T-helper 2 cell treated with Interferon-gamma antibody and Interleukin-4, amounts not matched to agents 5 μg/mL and 100 μg/mL, for 36 hours (primary cell): ENCODE data around the gene AFF4.

Source experiments
- DNase-seq: peaks from one replicate; pipeline ENCODE4 v3.0.0; 2021; ENCODE audit warnings: low spot score
- H3K27ac Mint-ChIP-seq: one replicate; pipeline ENCODE4 v1.8.0; 2021; ENCODE audit warnings: mild to moderate bottlenecking, mixed read lengths
- H3K27me3 Mint-ChIP-seq: one replicate; pipeline ENCODE4 v1.8.0; 2021; ENCODE audit warnings: low read depth, mixed read lengths
- H3K36me3 Mint-ChIP-seq: one replicate; pipeline ENCODE4 v1.8.0; 2021; ENCODE audit warnings: low read depth, mixed read lengths
- H3K4me1 Mint-ChIP-seq: one replicate; pipeline ENCODE4 v1.8.0; 2021; ENCODE audit warnings: low read depth, mixed read lengths
- H3K4me3 Mint-ChIP-seq: one replicate; pipeline ENCODE4 v1.8.0; 2022; ENCODE audit warnings: mild to moderate bottlenecking, moderate library complexity, mixed read lengths
- H3K9me3 Mint-ChIP-seq: one replicate; pipeline ENCODE4 v1.8.0; 2021; ENCODE audit warnings: mixed read lengths

The AFF4 gene

DNA sequence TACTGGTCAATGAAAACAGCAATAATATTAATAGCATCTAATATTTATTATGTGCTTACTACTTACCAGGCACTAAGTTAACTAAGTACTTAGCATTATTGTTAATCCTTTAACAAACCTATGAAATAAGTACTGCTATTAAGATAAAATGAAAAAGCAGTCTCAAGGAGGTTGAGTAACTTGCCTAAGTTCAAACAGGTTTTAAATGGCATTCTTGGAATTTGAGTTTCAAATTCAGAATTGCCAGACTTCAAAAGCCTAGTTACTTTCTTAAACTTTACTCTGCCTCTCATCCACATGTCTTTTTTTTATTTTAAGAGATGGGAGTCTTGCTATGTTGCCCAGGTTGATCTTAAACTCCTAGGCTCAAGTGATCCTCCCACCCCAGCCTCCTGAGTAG, 73.9 kb downstream of the AFF4 start:
- peaks cover 56% of the 10 kb centered on the region for H3K36me3 Mint-ChIP-seq
- H3K4me1 Mint-ChIP-seq = peaks cover 5% of the 10 kb centered on the region
- H3K27me3 Mint-ChIP-seq = no peaks in the 10 kb centered on the region
- no peak for DNase-seq
- no peak overlapping the region for H3K27ac Mint-ChIP-seq
- no peaks in the 10 kb centered on the region for H3K9me3 Mint-ChIP-seq
- no peak overlapping the region for H3K4me3 Mint-ChIP-seq

DNA sequence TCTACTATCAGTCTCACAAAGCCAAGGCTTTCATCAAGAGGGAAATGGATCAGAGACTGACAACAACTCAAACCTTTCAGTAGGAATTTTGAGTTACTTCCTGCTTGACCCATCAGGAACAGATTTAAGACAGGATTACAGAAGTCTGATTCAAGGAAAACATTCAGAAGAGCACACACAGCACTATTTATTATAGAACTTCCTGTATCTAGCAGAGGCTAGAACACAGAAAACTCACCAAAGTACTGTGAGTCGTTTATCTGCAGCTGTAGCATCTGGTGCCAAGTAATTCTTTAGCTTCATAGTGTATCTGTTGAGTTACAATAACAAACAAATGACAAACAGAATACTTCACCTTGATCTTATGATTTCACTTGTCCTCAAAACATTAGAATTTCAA, 76.2 kb downstream of the AFF4 start:
- H3K9me3 Mint-ChIP-seq = no peaks in the 10 kb centered on the region
- no peak for DNase-seq
- no peak overlapping the region for H3K4me3 Mint-ChIP-seq
- H3K27ac Mint-ChIP-seq = no peak overlapping the region
- H3K4me1 Mint-ChIP-seq = peaks cover 5% of the 10 kb centered on the region
- no peaks in the 10 kb centered on the region for H3K27me3 Mint-ChIP-seq
- peaks cover 44% of the 10 kb centered on the region for H3K36me3 Mint-ChIP-seq

DNA sequence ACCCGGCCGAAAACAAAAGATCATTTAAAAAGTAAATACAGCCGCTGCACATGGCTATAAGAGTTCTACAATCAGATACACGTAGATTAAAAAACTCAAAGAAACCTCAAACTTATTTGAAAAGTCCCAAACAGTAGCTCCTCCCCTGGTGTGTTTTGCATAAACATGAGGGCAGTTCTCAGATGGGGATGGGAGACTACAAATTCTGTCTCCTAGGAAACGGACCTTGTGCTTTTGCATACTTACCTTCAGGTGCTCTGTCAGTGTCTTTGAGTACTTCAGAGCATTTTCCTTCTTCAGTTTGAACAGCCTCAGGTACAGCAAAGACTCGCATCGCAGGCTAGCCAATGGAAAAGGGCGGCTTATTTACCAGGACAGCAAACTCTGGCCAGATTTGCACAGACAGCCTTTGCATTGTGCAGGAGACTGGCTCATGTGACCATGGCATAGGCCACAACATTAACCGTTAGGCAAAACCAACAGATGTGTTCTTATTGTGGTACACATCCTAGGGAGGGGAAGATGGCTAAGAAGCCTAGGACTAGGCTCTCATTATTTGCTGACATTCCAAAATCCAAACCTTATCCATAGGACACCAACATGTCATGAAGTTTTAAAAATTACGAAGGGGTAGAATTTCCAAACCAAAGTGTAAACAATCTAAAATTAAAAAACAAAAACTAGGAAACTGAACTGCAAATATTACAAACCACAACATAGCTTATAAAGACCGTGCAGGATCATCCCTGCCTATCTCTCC, 77.2 kb downstream of the AFF4 start:
- H3K9me3 Mint-ChIP-seq = no peaks in the 10 kb centered on the region
- H3K4me1 Mint-ChIP-seq = peaks cover 5% of the 10 kb centered on the region
- no peaks in the 10 kb centered on the region for H3K27me3 Mint-ChIP-seq
- no peak overlapping the region for H3K27ac Mint-ChIP-seq
- H3K4me3 Mint-ChIP-seq = no peak overlapping the region
- DNase-seq = no peak
- peaks cover 42% of the 10 kb centered on the region for H3K36me3 Mint-ChIP-seq

DNA sequence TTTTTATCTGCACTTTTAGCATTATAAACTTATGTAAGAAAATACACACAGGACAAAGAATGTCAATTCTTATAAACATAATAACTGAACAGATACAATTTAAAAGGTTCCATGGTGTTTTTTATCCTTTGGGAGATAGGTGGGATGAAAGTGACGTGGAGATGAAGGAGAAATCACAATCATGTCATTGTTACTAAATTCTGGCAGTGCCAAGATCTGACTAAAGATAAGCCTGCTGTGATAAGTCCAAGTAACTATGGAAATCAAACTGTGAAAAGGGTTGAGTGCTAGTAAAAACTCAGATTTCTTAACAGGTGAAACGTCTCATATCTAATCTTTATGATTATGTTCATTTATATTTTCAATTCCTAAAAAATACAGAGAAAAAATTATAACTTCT, 78.9 kb downstream of the AFF4 start:
- Mint-ChIP-seq H3K4me1 (peaks cover 2% of the 10 kb centered on the region), H3K27ac (no peak overlapping the region), H3K9me3 (no peaks in the 10 kb centered on the region)

DNA sequence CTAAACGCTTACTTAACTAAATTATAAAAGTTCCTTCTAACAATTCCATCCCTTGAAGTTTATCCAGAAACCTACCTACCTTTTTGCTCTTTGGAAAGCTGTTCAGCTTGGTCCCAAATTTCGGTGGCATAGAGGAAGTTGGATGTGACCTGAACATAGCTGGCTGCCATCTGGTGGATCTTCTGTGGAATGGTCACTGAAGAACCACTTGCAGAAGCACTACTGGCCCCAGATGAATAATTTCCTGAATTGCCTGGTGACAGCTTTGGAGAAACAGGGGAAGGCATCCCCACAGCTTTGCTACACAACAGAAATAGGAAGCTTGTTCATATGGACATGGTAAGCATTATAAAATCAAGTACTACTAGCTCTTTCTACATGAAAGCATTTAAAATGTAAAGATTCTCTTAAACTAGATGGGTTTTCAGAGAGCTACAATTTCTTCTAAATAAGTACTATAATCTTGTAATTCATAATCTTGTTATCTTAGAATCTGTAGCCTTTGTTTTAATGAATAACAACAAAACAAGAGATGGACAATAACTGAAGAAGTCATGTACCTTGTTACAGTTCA, 80.1 kb downstream of the AFF4 start:
- Mint-ChIP-seq H3K27ac (no peak overlapping the region), H3K9me3 (no peaks in the 10 kb centered on the region), H3K36me3 (peaks cover 45% of the 10 kb centered on the region), H3K4me3 (no peak overlapping the region), H3K27me3 (no peaks in the 10 kb centered on the region), H3K4me1 (peaks cover 2% of the 10 kb centered on the region)
- no peak for DNase-seq

More for the DNA sequence above, 78.9 kb downstream of the AFF4 start:
- no peak for DNase-seq
- Mint-ChIP-seq H3K36me3 (peaks cover 47% of the 10 kb centered on the region), H3K27me3 (no peaks in the 10 kb centered on the region), H3K4me3 (no peak overlapping the region)

DNA sequence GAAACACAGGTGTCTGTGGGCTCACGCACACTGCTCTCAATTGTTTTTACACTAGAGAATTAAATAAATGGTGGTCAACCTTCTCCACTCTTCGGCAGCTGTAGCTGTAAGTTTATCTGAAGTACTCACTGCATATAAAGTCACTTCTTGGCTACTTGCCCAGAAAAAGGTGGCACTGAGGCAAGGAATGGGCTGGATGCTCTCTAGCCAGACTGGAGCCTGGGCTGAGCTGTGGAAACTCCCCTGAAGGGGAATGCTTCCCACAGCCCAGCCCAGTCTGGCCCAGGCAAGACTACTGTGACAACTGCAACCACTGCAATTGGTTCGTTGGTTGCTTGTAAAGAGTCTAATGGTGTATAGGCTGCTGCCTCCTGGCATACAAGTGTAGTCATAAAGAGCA, 85.5 kb downstream of the AFF4 start:
- H3K27me3 Mint-ChIP-seq = no peaks in the 10 kb centered on the region
- H3K36me3 Mint-ChIP-seq = peaks cover 27% of the 10 kb centered on the region
- DNase-seq = no peak
- H3K27ac Mint-ChIP-seq = no peak overlapping the region
- no peaks in the 10 kb centered on the region for H3K9me3 Mint-ChIP-seq
- no peaks in the 10 kb centered on the region for H3K4me1 Mint-ChIP-seq
- H3K4me3 Mint-ChIP-seq = no peak overlapping the region

DNA sequence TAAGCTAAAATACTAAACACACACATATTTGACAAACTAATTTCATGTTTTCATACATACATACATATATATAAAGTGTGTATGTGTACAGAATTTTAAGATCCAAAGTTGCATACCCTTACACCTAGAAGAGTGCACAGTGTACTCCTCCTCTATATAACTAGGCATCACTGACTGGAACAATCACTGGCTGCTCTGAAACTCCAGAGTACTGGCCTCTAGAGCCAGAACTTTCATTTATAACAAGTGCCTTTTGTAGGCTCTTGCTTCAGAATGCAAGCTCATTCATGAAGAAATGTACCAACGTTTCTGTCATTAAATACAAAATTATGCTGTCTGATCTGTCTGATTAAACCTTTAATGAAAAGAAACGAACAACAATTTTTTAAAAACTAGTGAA, 86.0 kb downstream of the AFF4 start:
- peaks cover 27% of the 10 kb centered on the region for H3K36me3 Mint-ChIP-seq
- no peaks in the 10 kb centered on the region for H3K27me3 Mint-ChIP-seq
- no peaks in the 10 kb centered on the region for H3K9me3 Mint-ChIP-seq
- no peak overlapping the region for H3K27ac Mint-ChIP-seq
- no peaks in the 10 kb centered on the region for H3K4me1 Mint-ChIP-seq
- H3K4me3 Mint-ChIP-seq = no peak overlapping the region
- DNase-seq = no peak

DNA sequence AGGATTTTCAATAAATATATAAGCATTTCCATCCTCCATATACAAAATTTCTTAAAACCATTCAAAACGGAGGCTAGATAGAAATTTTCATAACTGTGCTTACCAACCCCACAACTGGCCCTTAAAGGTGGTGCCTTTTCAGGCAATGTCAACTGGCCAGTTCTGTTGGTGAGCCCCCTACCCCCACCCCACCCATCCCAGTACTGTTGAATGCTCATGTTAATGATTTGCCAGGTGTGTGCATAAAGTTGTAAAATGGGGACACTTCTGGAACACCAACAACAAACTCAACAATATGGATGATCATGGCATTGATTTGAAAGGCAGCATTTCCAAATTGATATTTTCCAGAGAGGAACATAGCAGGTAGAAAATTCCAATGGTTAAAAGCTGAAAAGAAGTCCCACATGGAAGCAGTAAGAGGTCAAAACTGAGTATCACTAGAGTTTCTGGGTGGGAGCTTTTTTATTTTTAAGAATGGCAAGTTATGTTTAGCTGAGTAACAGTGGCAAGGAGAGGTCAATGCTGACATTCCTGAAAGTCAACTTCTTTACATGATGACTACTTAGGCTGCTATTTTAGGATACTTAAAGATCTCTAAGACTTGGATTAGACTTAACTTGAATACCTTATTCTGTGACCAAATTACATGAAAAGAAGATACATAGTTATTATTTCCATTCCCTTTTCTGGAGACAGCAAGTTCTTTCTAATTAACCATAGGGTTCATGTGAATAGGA, 87.2 kb downstream of the AFF4 start:
- DNase-seq = no peak
- Mint-ChIP-seq H3K27me3 (no peaks in the 10 kb centered on the region), H3K27ac (no peak overlapping the region), H3K36me3 (peaks cover 27% of the 10 kb centered on the region), H3K4me3 (no peak overlapping the region), H3K4me1 (no peaks in the 10 kb centered on the region), H3K9me3 (no peaks in the 10 kb centered on the region)

DNA sequence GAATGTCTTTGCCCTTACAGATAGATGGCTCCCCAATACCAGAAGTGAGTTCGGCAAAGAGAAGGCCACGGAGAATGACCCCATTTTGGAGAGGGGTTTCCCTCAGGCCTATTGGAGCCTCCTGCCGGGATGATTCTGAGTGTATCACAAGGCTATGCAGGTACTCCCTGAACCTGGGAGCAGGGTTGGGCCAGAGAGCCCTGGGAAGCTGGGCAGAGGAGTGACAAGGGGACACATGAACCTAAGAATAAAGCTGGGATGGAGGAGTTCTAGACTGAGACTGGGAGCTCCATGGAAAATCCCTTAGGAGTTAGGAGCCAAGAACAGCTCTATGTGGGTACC, 89.5 kb downstream of the AFF4 start:
- H3K27me3 Mint-ChIP-seq = no peaks in the 10 kb centered on the region
- peaks cover under 1% of the 10 kb centered on the region for H3K4me1 Mint-ChIP-seq
- H3K9me3 Mint-ChIP-seq = no peaks in the 10 kb centered on the region
- H3K4me3 Mint-ChIP-seq = no peak overlapping the region
- H3K27ac Mint-ChIP-seq = no peak overlapping the region
- peaks cover 25% of the 10 kb centered on the region for H3K36me3 Mint-ChIP-seq
- no peak for DNase-seq

DNA sequence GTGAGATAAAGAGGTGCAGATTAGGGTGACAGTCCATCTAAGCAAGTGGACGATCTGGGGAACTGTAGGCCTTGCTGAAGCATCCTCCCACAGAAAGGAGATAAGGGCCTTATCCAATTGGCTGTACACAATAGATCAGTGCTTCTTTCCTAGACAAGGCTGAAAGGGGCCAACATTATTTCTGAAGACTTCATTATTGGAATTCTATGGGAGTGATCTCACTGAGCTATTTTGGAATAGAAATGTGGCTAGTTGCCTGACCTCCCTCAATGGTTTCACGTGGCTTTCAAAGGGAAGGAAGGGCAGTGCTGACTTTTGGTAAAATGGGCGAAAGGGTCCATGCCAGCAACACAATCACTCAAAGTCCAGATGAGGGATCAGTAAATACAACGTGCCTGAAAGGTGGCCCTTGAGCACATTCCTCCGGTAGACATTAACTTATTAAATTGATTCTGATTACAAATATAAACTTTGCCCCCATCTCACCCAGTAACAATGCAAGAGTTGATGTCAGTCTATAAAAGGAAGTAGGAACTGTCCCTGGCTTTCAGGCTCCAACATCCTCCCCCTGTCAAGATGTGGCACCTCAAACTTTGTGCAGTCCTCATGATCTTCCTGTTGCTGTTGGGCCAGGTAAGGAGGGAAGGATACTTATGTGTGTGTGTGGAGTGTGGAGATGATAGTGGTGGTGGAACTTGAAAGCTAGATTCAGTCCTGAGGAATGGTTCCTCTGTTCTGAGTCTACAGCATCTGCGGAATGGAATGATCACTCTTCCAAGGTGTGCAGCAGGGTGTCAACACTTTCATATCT, 90.1 kb downstream of the AFF4 start, which contains the start of gene LEAP2:
Gene LEAP2, plus strand, starts transcription at position 550 of the 811 bp plus-strand sequence. Its CDS starts 27 bp downstream, at position 577.
- H3K27me3 Mint-ChIP-seq = no peaks in the 10 kb centered on the region
- H3K27ac Mint-ChIP-seq = no peak within 1 kb of the TSS
- no peak within 1 kb of the TSS for H3K4me3 Mint-ChIP-seq
- peaks cover 3% of the 10 kb centered on the region for H3K4me1 Mint-ChIP-seq
- DNase-seq = no peak
- H3K36me3 Mint-ChIP-seq = peaks cover 30% of the 10 kb centered on the region
- no peaks in the 10 kb centered on the region for H3K9me3 Mint-ChIP-seq

DNA sequence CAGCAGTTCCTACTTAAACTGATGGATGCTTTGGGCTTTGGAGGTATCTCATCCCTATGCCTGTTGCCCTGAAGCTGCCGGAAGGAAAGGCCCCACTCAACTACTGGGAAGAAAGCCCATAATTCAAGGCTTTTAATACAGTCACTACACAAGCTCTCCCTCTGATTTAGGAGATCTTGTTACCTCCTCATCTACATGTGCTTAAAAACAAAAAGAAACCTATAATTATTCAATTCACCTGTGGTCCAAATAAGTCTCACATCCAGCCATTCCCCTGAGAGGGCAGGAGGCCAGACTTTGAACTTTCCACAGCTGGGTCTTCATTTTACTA, 90.7 kb downstream of the AFF4 start:
- H3K4me1 Mint-ChIP-seq = peaks cover 3% of the 10 kb centered on the region
- no peak for DNase-seq
- no peak overlapping the region for H3K27ac Mint-ChIP-seq
- H3K36me3 Mint-ChIP-seq = peaks cover 27% of the 10 kb centered on the region
- H3K9me3 Mint-ChIP-seq = no peaks in the 10 kb centered on the region
- H3K4me3 Mint-ChIP-seq = no peak overlapping the region
- H3K27me3 Mint-ChIP-seq = no peaks in the 10 kb centered on the region

DNA sequence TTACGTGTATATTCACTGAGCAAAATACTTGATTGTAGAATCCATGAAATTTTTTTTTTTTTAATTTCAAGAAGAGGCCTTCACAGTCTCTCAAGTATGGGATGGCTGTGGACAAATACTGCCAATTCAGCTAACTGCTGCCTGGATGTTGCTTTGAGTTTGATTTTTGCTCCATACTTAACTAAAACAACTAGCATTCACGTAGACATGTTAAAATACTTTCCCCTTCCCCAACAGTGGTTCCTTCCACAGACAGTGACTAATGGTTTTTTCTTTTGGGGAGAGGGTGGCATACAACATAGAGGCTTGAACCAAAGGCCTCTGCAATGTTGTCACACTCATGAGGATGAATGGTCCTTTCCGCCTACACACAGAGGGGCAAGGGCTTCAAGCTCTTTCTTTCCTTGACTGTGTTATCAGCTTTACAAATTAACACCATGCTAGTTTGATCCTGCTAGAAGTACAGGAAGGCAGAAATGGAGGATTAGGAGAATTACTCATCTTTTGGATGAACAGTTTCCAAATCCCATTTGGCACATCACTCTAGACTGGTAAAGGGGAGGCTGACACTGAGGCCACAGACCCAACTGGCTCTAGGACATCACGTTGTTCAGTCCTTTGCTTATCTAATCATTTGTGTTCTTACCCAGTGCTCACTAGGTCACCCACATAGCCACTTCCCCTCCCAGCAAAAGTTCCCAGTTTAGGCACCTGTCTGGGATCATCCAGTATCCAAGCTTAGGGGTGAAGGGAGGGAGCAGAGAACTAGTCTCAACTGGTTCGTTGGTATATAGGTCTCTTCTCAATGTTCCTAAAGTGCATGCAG, 91.8 kb downstream of the AFF4 start:
- Mint-ChIP-seq H3K27ac (no peak overlapping the region), H3K9me3 (no peaks in the 10 kb centered on the region), H3K4me1 (peaks cover 10% of the 10 kb centered on the region), H3K36me3 (peaks cover 29% of the 10 kb centered on the region), H3K27me3 (no peaks in the 10 kb centered on the region), H3K4me3 (no peak overlapping the region)
- no peak for DNase-seq

DNA sequence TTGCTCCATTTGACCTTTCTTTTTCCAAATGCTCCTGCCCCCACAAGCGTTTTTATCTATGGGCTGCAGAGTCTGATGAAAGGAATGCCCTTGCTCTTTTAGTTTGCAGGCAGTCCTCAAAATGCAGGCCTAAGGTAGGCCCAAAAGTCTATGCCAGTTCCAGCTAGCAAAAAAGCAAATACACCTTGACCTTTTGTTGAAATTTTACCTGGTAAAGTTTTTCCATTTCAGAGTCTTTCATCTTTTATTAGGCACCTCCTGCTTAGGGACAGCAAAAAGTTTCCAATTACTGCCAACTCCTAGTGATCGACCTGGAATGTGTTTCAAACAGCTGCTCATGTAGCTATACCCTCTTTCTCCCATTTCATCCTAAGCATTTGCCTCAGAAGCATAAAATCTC, 92.6 kb downstream of the AFF4 start:
- Mint-ChIP-seq H3K27me3 (no peaks in the 10 kb centered on the region), H3K27ac (no peak overlapping the region), H3K4me3 (no peak overlapping the region), H3K4me1 (peaks cover 14% of the 10 kb centered on the region), H3K36me3 (peaks cover 32% of the 10 kb centered on the region), H3K9me3 (no peaks in the 10 kb centered on the region)
- no peak for DNase-seq
